ENCODE results near the gene ABHD1. TPM values are rescaled to one million over a fixed set of nuclear protein-coding genes. Genes with fewer than 3 reads are reported as not detected.

Gene ABHD1
- total RNA-seq, 2 donors from 2014 or later: 4.1 to 7.0 TPM

GRCh38 chr2:27177441-27178351 is 54.1 kb downstream of the ABHD1 start:
- no peak for TF ChIP-seq POLR2A (IDR thresholded peaks at IDR 0.05)
- DNase-seq (ENCODE audit: low spot score): no peak
- Histone ChIP-seq H3K27ac (no peak overlapping the region), H3K27me3 (replicated peaks; ENCODE audit: insufficient read depth) (no peaks in the 10 kb centered on the region), H3K4me1 (replicated peaks) (no peaks in the 10 kb centered on the region), H3K36me3 (no peaks in the 10 kb centered on the region), H3K9me3 (no peaks in the 10 kb centered on the region), H3K4me3 (no peak overlapping the region)
- intact Hi-C loops (cut with DNase I): no loop called here
- WGBS: 73% methylated on average over 15 of the region's 15 CpGs

- Histone ChIP-seq H3K27me3 (replicated peaks; ENCODE audit: insufficient read depth) (no peaks in the 10 kb centered on the region), H3K27ac (no peak overlapping the region), H3K4me1 (replicated peaks) (no peaks in the 10 kb centered on the region), H3K4me3 (no peak overlapping the region), H3K9me3 (no peaks in the 10 kb centered on the region), H3K36me3 (no peaks in the 10 kb centered on the region)
- intact Hi-C loops (cut with DNase I): no loop called here
- 93% methylated on average over 3 of the region's 3 CpGs for WGBS
- DNase-seq (ENCODE audit: low spot score): no peak
- no peak for TF ChIP-seq POLR2A (IDR thresholded peaks at IDR 0.05)
- no peak for TF ChIP-seq POLR2AphosphoS5 (IDR thresholded peaks at IDR 0.05)
- no peak for TF ChIP-seq CTCF (IDR thresholded peaks at IDR 0.05)
These were observed 54.9 kb downstream of the ABHD1 start for GRCh38 chr2:27178469-27178868.

GRCh38 chr2:27179344-27180000 is 55.9 kb downstream of the ABHD1 start:
- H3K36me3 ChIP-seq: no peaks in the 10 kb centered on the region
- no peak overlapping the region for H3K27ac ChIP-seq
- intact Hi-C loops (cut with DNase I): no loop called here
- TF ChIP-seq POLR2AphosphoS5 (IDR thresholded peaks at IDR 0.05): no peak
- H3K4me3 ChIP-seq: no peak overlapping the region
- WGBS: 79% methylated on average over 3 of the region's 3 CpGs
- no peaks in the 10 kb centered on the region for H3K9me3 ChIP-seq
- no peaks in the 10 kb centered on the region for H3K27me3 ChIP-seq (replicated peaks; ENCODE audit: insufficient read depth)
- no peak for DNase-seq (ENCODE audit: low spot score)
- H3K4me1 ChIP-seq (replicated peaks): no peaks in the 10 kb centered on the region

Other genes starting within 250 kb of the ABHD1 start
- 10 to 100 TPM; 12.0 to 28.9 TPM for gene MAPRE3, start 153.2 kb upstream of the ABHD1 start, total RNA-seq
- 10 to 100 TPM; 44.5 to 75.9 TPM for gene TMEM214, start 90.8 kb upstream of the ABHD1 start, total RNA-seq
- gene AGBL5, start 72.1 kb upstream of the ABHD1 start, total RNA-seq: 10 to 100 TPM; 31.9 to 87.1 TPM
- gene OST4, start 52.2 kb upstream of the ABHD1 start, total RNA-seq: 100 to 1,000 TPM; 246 to 317 TPM
- 100 to 1,000 TPM in 1 of 2 donors, 10 to 100 TPM in 1; 39.8 to 149 TPM for gene EMILIN1, start 45.2 kb upstream of the ABHD1 start, total RNA-seq
- 1 to 10 TPM in 1 of 2 donors, under 1 TPM in 1; 0.91 to 7.0 TPM for gene KHK, start 37.0 kb upstream of the ABHD1 start, total RNA-seq
- gene CGREF1, start 4.7 kb upstream of the ABHD1 start, total RNA-seq: 10 to 100 TPM in 1 of 2 donors, 1 to 10 TPM in 1; 4.9 to 10.7 TPM
- gene PREB, start 10.8 kb downstream of the ABHD1 start, total RNA-seq: 10 to 100 TPM; 74.0 to 88.9 TPM
- gene PRR30, start 15.6 kb downstream of the ABHD1 start, total RNA-seq: 1 to 10 TPM in 1 of 2 donors, not detected in 1; 1.1 TPM
- 1 to 10 TPM in 1 of 2 donors, not detected in 1; 8.5 TPM for gene TCF23, start 25.2 kb downstream of the ABHD1 start, total RNA-seq
- gene ATRAID, start 88.2 kb downstream of the ABHD1 start, total RNA-seq: 100 to 1,000 TPM; 217 to 222 TPM
- gene SLC5A6, start 88.5 kb downstream of the ABHD1 start, total RNA-seq: 10 to 100 TPM; 23.9 to 65.2 TPM
- gene CAD, start 93.6 kb downstream of the ABHD1 start, total RNA-seq: 10 to 100 TPM; 16.0 to 63.6 TPM
- gene SLC30A3, start 139.2 kb downstream of the ABHD1 start, total RNA-seq: 100 to 1,000 TPM in 1 of 2 donors, not detected in 1; 102 TPM
- 10 to 100 TPM in 1 of 2 donors, not detected in 1; 16.1 TPM for gene DNAJC5G, start 151.6 kb downstream of the ABHD1 start, total RNA-seq
- 10 to 100 TPM in 1 of 2 donors, 1 to 10 TPM in 1; 2.8 to 17.9 TPM for gene TRIM54, start 158.6 kb downstream of the ABHD1 start, total RNA-seq
- 10 to 100 TPM in 1 of 2 donors, 1 to 10 TPM in 1; 4.2 to 11.2 TPM for gene UCN, start 184.6 kb downstream of the ABHD1 start, total RNA-seq
- gene MPV17, start 199.3 kb downstream of the ABHD1 start, total RNA-seq: 10 to 100 TPM; 82.5 to 90.3 TPM
- 10 to 100 TPM; 41.2 to 66.1 TPM for gene GTF3C2, start 232.9 kb downstream of the ABHD1 start, total RNA-seq
- 10 to 100 TPM; 46.9 to 51.8 TPM for gene EIF2B4, start 246.5 kb downstream of the ABHD1 start, total RNA-seq
- 100 to 1,000 TPM; 127 to 134 TPM for gene SNX17, start 246.8 kb downstream of the ABHD1 start, total RNA-seq

Measured in prostate gland (tissue), 2 donors.